Muscle of arm (tissue), 14 donors: ENCODE results near the gene FLNC. TPM values are rescaled to one million over a fixed set of nuclear protein-coding genes. Genes with fewer than 3 reads are reported as not detected.

Experiments used
- DNase-seq: peaks from one replicate; pipeline ENCODE4 v3.0.0-alpha.2; 2013
- long read RNA-seq, 11 donors: transcript quantifications; one replicate each; lab custom pipeline, GENCODE V29; 2026
- polyA plus RNA-seq, 12 donors: library from polyadenylated mRNA; unstranded; fragments of 120-200 nt; gene quantifications; one replicate each; pipeline ENCODE4 v1.2.1, GENCODE V29; 2013; ENCODE audit not compliant: insufficient read length in 12 of 12

FLNC gene, protein sequence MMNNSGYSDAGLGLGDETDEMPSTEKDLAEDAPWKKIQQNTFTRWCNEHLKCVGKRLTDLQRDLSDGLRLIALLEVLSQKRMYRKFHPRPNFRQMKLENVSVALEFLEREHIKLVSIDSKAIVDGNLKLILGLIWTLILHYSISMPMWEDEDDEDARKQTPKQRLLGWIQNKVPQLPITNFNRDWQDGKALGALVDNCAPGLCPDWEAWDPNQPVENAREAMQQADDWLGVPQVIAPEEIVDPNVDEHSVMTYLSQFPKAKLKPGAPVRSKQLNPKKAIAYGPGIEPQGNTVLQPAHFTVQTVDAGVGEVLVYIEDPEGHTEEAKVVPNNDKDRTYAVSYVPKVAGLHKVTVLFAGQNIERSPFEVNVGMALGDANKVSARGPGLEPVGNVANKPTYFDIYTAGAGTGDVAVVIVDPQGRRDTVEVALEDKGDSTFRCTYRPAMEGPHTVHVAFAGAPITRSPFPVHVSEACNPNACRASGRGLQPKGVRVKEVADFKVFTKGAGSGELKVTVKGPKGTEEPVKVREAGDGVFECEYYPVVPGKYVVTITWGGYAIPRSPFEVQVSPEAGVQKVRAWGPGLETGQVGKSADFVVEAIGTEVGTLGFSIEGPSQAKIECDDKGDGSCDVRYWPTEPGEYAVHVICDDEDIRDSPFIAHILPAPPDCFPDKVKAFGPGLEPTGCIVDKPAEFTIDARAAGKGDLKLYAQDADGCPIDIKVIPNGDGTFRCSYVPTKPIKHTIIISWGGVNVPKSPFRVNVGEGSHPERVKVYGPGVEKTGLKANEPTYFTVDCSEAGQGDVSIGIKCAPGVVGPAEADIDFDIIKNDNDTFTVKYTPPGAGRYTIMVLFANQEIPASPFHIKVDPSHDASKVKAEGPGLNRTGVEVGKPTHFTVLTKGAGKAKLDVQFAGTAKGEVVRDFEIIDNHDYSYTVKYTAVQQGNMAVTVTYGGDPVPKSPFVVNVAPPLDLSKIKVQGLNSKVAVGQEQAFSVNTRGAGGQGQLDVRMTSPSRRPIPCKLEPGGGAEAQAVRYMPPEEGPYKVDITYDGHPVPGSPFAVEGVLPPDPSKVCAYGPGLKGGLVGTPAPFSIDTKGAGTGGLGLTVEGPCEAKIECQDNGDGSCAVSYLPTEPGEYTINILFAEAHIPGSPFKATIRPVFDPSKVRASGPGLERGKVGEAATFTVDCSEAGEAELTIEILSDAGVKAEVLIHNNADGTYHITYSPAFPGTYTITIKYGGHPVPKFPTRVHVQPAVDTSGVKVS (N-terminal part only)
- polyA plus RNA-seq, result 1,000 to 10,000 TPM in 1 of 12 donors, 100 to 1,000 TPM in 11; 192 to 1,098 (median 430) TPM
- long read RNA-seq, donor 1, partial matches to known transcripts, result 19 of 19 reads
- long read RNA-seq, donor 1, other reads (novel, unspliced or antisense), result 0 of 19 reads
- long read RNA-seq, donor 2, full-length matches to known transcripts, result 4 of 275 reads
- long read RNA-seq, donor 2, partial matches to known transcripts, result 271 of 275 reads
- long read RNA-seq, donor 2, other reads (novel, unspliced or antisense), result 0 of 275 reads
- long read RNA-seq, donor 3, full-length matches to known transcripts, result 2 of 134 reads
- long read RNA-seq, donor 3, partial matches to known transcripts, result 127 of 134 reads
- long read RNA-seq, donor 3, other reads (novel, unspliced or antisense), result 5 of 134 reads
- long read RNA-seq, donor 4, partial matches to known transcripts, result 217 of 225 reads
- long read RNA-seq, donor 4, other reads (novel, unspliced or antisense), result 8 of 225 reads
- long read RNA-seq, donor 5, full-length matches to known transcripts, result 2 of 181 reads
- long read RNA-seq, donor 5, partial matches to known transcripts, result 179 of 181 reads
- long read RNA-seq, donor 5, other reads (novel, unspliced or antisense), result 0 of 181 reads
- long read RNA-seq, donor 6, partial matches to known transcripts, result 71 of 71 reads
- long read RNA-seq, donor 6, other reads (novel, unspliced or antisense), result 0 of 71 reads
- long read RNA-seq, donor 7, partial matches to known transcripts, result 69 of 69 reads
- long read RNA-seq, donor 7, other reads (novel, unspliced or antisense), result 0 of 69 reads
- long read RNA-seq, donor 8, full-length matches to known transcripts, result 2 of 257 reads
- long read RNA-seq, donor 8, partial matches to known transcripts, result 249 of 257 reads
- long read RNA-seq, donor 8, other reads (novel, unspliced or antisense), result 6 of 257 reads
- long read RNA-seq, donor 9, partial matches to known transcripts, result 101 of 101 reads
- long read RNA-seq, donor 9, other reads (novel, unspliced or antisense), result 0 of 101 reads
- long read RNA-seq, donor 10, full-length matches to known transcripts, result 7 of 229 reads
- long read RNA-seq, donor 10, partial matches to known transcripts, result 222 of 229 reads
- long read RNA-seq, donor 10, other reads (novel, unspliced or antisense), result 0 of 229 reads
- long read RNA-seq, donor 11, full-length matches to known transcripts, result 3 of 106 reads
- long read RNA-seq, donor 11, partial matches to known transcripts, result 98 of 106 reads
- long read RNA-seq, donor 11, other reads (novel, unspliced or antisense), result 5 of 106 reads

DNA sequence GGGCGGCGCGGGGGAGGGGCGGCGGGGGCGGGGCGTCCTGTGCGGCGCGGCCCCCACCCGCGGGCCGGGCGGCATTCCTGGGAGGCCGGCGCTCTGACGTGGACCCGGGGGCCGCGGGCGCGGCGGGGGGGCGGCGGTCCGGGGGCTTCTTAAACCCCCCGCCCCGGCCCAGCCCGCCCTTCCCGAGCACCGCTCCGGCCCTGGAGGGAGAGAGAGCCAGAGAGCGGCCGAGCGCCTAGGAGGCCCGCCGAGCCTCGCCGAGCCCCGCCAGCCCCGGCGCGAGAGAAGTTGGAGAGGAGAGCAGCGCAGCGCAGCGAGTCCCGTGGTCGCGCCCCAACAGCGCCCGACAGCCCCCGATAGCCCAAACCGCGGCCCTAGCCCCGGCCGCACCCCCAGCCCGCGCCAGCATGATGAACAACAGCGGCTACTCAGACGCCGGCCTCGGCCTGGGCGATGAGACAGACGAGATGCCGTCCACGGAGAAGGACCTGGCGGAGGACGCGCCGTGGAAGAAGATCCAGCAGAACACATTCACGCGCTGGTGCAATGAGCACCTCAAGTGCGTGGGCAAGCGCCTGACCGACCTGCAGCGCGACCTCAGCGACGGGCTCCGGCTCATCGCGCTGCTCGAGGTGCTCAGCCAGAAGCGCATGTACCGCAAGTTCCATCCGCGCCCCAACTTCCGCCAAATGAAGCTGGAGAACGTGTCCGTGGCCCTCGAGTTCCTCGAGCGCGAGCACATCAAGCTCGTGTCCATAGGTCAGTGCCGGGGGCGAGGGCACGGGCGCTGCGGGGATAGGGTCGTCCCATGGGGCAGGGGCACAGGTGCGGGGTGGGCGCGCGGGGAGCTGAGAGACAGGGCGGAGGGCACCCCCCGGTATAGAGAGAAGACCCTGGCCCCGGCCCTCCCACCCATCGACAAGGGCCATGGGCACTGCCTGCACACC lies at the start of gene FLNC:
Gene FLNC (plus strand): TSS at position 176 of the 947 bp plus-strand sequence. CDS start 232 bp downstream, at position 408.
- peak; percentile 76 for DNase-seq

DNA sequence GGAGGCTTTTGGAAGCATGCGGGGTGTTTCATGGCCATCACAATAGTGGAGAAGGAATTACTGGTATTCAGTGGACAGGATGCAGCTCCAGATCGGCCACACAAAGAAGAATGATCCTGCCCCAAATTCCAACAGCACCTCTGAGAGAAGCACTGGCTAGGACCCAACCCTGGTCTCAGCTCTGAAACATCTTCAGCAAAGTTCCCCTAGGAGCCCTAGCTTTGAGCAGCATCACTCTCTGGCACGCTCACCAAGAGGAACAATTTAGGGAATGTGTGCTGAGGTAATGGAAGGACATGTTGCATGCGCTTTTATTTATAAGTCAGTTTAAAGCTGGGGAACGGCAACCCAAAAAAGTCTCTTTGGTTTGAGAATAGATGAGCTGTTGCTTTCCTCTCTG lies 49.1 kb upstream of the FLNC start:
- peak; percentile 88 for DNase-seq

DNA sequence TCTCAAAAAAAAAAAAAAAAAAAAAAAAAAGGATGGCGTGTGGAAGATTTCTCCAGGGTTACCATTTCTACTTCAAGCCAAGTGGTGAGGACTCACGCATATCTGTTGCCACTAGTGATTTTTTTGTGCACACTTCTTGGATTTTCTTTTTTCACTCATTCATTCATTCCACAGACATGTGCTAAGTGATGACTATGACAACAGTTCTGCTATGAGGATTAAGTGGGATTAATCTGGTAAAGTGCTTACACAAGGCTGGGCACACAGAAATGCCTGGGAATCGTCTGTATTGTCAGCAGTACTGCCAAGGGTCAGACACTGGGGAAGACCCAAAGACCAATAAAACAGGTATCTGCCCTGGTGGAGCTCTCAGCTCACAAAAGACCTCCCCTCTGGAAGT lies 48.4 kb upstream of the FLNC start:
- no peak for DNase-seq

DNA sequence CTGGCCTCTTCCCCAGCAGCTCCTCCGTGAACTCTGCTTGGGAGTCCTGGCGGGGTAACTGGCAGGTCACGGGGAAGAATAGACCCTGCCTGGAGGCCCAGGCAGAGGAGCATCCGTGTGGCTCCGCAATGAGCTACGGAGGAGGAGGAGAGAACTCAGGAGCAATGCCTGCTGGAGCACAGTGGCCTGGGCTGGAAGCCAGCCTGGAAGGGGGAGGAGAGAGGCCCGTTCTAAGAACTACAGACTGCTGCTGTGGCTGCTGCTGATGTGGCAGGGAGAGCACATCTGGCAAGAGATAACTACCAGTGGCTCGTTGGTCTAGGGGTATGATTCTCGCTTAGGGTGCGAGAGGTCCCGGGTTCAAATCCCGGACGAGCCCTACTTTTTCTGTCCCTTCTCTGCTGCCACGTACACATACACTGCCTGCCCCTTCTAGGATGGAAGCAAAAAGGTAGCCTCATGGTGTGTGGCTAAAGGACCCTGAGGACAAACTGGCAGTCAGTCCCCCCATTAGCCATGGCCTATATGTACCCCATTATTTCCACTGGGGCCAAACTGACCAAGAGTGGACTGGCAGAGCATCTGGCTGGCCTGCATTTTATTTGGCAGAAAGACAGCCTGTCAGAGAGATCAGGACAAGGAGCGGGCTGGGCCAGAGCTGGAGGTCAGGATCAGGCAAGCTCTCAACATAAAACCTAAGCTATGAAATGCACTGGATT lies 46.9 kb upstream of the FLNC start:
- DNase-seq, result peak; percentile 90

DNA sequence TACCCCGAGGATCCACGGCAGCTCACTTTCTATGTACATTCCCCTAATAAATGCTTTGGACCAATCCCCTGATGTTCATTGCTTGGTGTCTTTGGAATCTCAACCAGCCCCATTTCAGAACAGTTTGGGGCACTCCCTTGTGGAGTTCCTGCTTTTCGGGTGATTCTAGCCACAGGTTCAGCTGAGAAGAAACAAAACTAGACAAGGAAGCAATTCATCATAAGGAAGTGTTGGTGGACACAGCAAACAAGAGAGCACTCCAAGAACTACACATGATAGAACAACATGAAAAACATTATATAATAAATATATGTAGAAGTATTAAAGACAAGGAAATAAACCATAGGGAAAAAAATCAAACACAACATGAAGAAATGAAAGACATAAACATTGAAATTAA lies 44.5 kb upstream of the FLNC start:
- DNase-seq, result no peak

DNA sequence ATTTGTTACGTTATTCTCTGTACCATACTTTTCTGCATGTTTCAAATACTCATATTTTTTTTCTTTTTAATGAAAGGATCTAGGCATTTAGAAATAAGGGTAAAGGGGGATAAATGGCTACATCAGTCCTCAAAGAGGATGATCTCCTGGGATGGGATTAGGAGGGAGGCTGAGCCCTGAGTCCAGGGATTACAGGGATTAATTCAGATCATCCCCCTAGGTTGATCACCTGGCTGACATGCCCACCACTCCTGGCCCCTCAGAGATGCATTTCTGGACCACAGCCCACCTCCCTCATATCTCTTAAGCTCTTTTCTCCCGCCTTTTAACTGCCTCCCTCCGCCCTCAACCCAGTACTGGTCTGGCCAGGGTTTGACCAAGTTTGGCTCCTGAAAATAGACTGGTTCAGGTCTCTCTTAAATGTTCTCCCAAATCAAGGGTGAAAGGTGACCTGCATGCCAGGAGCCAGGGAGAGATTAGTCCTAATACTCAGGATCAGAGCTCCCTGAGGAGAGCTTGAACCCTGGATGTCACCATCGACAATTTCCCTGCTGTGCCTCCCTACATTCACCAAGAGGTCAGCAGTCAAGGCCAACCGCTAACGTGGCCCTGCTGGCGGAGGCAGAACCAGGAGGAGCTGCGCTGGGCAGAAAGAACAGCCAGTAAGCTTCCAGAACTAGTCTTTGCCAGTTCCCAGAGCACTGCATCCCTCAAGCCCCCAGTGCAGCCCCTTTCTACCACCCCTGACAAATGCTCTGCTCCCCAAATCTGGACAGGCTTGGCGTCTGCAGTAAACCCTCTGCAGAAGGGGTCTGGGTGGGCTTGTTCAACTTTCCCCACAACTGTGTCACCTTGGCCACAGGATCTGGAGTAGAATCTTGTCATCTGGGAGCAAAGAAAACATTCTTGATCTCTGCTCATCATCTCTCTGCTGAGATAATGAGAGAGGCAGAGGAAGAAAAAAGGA lies 41.5 kb upstream of the FLNC start:
- DNase-seq, result no peak

DNA sequence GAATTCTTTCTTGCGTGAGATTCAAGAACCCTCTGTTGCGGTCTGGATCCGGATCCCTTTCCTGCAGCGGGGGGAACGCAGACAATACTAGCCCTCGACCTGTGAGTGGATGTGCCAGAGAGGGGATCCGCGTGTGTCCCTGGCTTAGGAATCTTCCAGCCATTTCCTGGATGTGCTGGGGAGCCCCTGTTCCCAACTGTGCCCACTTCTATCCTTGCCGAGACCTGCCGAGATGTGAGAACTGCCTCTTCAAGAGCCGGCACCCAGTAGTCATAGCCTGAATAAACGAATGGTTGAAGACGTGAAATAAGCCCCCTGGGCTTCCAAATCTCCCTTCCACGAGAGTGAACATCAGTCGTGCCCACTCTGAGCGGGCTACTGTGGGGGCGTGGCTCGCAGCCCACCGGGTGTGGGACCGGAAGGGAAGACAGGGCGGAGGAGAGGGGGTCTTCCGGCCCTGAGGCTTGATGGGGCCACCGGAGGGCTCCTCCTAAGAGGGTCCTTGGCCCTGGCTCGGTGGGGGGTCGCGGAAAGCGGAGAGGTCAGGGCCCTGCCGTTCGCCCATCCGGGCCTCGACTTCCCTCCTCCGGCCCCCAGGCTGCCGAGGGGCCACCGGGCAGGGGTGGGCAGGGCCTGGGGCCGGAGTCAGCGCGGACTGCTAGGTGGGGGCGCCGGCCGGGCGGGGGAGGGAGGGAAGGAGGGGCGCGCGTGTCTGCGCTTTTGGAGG lies 39.7 kb upstream of the FLNC start:
- DNase-seq, result no peak

DNA sequence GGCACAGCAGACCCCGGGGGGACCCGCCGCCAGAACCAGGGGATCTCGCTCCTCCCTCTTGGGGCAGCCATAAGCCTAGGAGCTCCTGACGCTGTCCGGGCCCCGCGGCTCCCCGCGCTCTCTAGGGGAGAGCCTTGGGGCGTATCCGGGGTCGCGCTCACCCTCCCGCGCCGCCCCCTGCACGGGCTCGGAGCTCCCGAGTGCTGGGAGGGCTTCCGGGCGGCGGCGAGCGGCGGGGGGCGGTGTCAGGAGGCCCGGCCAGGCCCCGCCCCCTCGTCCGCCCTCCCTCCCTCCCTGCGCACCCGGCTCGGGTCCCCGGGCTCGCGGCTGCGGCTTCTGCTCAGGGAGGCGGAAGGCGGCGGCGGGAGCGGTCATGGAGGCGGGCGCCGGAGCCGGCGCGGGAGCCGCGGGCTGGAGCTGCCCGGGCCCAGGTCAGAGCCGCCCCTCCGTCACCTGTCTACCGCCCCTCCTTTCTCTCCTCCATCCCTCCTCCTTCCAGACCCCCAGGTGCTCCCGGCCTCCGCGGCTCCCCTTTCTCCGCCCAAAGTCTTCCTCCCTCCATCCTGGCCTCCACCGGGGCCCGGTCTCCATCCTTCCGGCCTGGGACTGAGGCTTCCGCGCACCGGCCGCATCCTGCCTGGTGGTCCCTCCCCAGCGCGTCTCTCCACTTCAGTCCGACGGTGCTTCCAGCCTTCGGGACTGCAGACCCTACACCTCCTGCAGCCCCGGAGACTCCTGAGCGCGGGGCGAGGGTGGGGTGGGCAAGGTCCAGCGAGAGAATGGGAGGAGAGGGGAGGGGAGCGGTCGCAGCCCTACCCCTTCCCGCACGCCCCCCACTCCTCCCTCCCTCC lies 38.9 kb upstream of the FLNC start, which contains the start of gene CCDC136:
Gene CCDC136 (plus strand): TSS at position 848 of the 851 bp plus-strand sequence. CDS start 444 bp downstream, outside the sequence.
- no peak for DNase-seq

DNA sequence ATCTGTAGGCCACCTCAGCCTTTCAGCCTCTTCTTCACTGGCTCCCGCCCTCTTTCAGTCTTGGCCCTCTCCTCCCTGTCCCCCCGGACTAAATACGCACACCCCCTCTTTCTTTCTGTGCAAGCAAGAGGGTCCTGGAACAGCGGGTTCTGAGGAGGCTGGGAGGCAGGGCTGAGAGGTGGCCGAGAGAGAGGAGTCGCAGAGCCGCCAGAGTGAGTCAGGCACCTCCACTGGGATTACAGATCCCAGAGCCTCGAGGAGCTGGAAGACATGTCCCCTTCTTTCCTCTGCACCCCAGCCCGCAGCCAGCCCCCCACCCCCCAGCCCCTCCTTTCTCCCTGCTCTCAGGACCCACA lies 38.3 kb upstream of the FLNC start:
- no peak for DNase-seq

DNA sequence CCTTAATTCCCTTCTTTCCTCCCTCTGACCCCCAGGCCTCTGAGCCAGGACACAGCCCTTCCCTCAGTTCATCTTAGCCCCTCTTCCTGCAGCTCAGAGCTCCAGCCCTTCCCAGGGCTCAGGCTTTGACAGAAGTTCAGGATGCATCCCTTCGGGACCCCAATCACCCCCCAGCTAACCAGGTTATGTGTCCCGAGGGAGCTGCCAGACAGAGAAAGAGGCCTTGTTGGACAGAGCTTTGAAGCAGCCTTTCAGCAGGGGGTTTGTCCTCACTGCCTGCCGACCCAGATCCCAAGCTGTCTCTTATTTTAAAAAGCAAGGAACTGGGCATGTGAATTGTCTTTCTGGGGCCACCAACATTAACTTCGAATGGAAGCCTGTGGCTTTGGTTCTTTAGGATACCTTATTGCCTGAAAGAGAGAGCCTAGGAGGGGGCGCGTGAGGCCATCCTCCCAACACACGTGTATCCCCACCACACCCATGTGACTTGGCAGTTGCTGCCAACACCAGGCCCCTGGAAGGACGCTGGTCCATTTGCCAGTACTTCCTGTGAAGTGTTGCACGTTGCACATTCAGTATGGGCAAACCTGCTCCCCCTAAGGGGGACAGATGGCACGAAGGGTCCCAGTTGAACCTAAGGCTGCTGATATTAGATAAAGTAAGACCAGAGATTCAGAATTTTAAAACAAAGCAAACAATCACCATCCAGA lies 37.6 kb upstream of the FLNC start:
- DNase-seq, result no peak

DNA sequence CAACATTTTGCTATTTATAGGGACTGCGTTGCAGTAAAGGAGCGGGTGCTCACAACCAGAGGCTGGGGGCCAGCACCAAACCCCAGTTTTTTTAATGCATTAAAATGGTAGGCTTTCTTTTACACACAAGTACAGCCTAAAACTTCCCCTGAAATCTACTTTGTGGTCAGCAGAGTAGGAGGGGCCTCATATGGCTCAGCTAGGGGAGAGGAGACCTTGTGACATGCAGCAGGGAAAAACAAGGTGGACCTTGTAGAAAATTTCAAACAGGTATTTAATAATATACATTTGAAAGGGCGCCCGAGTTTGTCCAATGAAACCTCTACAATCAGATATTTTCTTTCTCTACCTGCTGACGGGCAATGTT lies 37.0 kb upstream of the FLNC start:
- no peak for DNase-seq

DNA sequence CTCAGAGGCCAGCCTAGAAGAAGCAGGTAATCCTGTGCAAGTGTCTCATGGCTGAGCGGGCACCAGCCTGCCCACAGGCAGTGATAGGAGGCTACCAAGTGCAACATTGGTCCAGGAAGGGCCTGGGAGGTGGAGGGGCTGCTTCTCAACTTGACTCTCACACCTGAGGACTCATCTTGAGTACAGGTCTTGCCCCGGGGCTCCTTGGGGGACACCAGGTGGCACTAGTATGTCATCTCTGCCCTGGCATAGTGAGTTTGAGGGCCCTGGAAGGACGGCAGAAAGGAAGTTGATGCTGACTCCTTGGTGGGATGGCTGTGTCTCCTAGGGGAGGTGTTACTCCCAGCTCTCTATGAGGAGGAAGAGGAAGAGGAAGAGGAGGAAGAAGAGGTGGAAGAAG lies 36.2 kb upstream of the FLNC start:
- no peak for DNase-seq

DNA sequence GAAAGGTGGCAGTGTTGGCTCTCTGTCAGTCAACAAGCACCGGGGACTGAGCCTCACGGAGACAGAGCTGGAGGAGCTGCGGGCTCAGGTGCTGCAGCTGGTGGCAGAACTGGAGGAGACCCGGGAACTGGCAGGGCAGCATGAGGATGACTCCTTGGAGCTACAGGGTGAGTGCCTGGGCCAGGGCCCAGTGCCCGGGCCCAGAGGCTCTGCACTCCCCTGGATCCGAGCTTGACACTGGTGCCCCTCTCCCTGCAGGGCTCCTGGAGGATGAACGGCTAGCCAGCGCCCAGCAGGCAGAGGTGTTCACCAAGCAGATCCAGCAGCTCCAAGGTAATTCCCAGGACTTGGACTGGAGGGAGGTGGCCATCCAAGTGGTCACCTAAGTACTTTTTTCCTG lies 35.8 kb upstream of the FLNC start:
- no peak for DNase-seq

DNA sequence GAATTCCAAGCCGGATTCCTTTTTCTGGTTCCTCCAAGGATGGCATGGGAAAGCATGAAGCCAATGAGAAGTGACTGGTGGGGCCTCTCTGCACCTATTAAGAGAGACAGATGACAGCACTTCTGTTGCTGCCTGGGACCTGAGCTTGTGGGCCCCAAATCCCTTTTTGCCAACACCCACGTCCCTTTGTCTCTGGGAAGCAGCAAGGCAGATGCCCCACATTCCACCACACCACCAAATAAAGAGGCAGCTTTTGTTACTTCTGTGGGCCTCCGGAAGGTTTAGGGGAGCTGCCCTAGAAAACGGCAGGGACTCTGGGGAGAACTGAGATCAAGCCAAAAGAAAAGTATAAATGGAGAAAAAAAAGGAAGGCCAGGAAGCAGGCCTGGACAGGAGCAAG lies 35.1 kb upstream of the FLNC start:
- no peak for DNase-seq
